Caki2 (cell line): Measurements from ENCODE around the gene KRT7. TPM values are rescaled to one million over a fixed set of nuclear protein-coding genes. Genes with fewer than 3 reads are reported as not detected.

Experiments
- DNase-seq: peaks from one replicate; pipeline ENCODE4 v3.0.0-alpha.2; 2015; ENCODE audit warnings: low read depth
- in situ Hi-C: cut with HindIII; loops from 2 replicates; pipeline ENCODE4 v1.10.0; 2016; ENCODE audit warnings: low sequenced_read_pairs, low pct_unique_long_range_greater_than_20kb, mixed read lengths
- total RNA-seq: library from RNA; depleted of rRNA; stranded (reverse); fragments of >200 nt; shearing (Covaris generic); gene quantifications from 2 replicates; pipeline ENCODE4 v1.2.3, GENCODE V29; 2014; ENCODE audit warnings: low replicate concordance

Gene KRT7
- total RNA-seq, 1 experiment from 2014 or later: 122 TPM

- in situ Hi-C loops: no loop called here
Observed at GRCh38 chr12:52258335-52258901, 25.4 kb downstream of the KRT7 start.

DNA sequence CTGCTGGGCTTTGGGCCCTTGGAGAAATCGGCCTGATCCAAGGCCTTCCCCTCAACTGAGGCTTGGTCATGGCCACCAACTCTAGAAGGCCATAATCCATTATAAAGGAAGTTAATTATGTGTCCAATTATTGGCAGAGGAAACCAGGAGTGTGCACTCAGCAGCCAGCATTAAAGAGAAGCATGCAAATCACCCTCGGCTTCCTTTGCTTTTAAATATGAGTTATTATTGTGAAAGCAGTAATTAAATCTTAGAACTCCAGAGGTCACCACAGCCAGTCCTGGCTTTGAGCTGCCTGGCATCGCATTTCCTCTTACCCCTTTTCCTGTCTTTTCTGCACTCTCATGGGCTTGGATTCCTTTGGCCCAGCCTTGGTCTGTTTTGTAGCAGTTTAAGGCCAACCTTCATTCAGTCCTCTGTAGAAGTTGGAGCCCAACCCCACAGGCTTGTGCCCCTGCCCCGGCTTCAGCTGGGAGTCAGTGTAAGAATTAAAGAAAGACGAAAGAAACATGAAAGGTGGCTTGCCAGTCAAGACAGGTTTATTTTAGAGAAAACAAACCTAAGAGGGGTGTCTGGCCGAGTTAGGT is 26.7 kb downstream of the KRT7 start:
- no peak for DNase-seq
- in situ Hi-C loops: no loop called here

More at GRCh38 chr12:52258335-52258901, 25.4 kb downstream of the KRT7 start:
- no peak for DNase-seq

DNA sequence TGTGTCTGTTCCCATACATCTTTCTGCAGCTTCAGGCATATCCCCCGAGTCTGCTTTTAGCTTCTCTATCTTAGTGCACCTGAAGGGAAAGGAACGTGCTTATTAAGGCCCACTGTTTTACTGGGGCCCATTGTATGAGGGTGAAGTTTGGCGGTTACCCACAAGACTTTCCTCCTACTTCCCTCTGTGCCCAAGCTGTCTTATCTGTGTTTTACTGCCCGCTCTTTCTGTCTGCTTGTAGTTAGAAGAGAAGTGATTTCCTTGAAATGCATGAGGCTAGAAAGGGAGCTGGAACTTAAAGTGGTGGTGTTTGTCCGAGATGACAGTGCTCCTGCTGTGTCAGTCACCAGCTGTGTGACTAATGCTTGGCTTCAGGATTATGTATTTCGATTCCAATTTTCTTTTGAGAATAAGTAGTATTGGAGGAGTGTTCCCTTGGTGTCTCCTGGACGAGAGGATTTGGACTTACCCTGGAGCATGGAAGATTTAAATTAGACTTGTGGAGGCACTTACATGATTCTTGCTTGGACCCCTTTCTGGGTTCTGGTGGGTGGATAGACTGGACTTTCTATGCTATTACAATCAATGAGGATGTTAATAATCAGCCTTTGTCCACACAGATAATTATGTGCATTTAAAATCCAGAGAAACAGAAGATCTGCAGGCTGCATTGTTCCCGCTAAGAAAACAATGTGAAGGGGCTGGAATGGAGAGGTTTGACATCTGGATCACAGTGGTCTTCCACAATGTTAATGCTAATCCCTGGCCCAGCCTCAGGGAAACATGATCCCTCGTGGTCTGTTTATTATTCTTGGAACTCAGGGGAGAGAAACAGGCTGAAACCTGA is 27.5 kb downstream of the KRT7 start:
- DNase-seq: no peak
- in situ Hi-C loops: no loop called here

- in situ Hi-C loops: no loop called here
- no peak for DNase-seq
Observed at GRCh38 chr12:52261208-52261484, 28.1 kb downstream of the KRT7 start.

- DNase-seq: no peak
- in situ Hi-C loops: no loop called here
Observed at GRCh38 chr12:52262286-52262685, 29.2 kb downstream of the KRT7 start.

- in situ Hi-C loops: no loop called here
Observed at GRCh38 chr12:52263761-52264434, 30.9 kb downstream of the KRT7 start.

DNA sequence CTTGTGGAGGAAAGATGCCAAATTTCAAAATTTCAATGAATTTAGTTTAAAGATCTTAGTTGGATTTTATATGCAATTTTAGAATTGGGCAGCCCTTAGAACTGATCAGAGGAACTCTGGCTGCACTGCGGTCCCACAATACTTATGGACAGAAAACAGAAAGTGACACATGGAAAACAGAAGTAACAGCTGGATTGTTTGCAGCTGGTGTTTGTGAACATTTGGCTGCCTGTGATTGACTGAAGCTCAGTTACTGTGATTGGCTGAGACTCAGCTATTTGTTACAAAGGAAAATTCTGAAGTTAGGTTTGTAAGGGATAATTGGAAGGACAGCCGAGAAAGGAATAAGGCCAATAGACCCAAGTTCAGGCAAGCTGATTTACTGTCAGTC is 31.4 kb downstream of the KRT7 start:
- in situ Hi-C loops: no loop called here
- DNase-seq: no peak

More at GRCh38 chr12:52263761-52264434, 30.9 kb downstream of the KRT7 start:
- DNase-seq: no peak

- in situ Hi-C loops: no loop called here
- no peak for DNase-seq
Observed at GRCh38 chr12:52266514-52266913, 33.5 kb downstream of the KRT7 start.

- no peak for DNase-seq
- in situ Hi-C loops: no loop called here
Observed at GRCh38 chr12:52267266-52267665, 34.2 kb downstream of the KRT7 start.

GRCh38 chr12:52267699-52268098 is 34.7 kb downstream of the KRT7 start:
- no peak for DNase-seq
- in situ Hi-C loops: no loop called here

GRCh38 chr12:52268212-52268611 is 35.2 kb downstream of the KRT7 start:
- DNase-seq: no peak
- in situ Hi-C loops: no loop called here

DNA sequence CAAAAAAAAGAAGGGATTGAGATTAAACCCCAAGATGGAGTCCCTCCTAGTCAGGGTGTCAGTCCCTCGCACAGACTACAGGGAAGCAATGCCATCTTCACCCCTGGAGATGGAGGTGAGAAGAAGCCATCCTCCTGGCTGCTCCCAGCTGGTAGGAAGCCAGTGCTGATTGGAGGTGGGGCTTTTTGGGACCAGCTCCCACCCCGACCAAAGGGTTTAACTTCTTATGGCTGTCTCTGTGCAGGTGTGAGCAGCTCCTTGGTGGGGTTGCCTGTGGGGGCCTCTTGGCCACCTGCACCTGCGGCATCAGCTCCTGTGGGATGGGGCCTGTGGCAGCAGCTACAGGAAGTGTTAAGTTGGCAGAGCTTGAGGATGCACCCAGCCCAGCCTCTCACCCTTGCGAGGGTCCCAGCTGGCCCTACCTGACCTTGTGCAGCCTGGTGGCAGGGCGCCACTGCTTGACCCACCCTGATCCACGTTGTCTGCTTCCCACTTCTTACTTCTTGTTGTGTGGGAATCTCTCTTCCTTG is 37.6 kb downstream of the KRT7 start:
- in situ Hi-C loops: no loop called here

GRCh38 chr12:52271158-52271557 is 38.1 kb downstream of the KRT7 start:
- no peak for DNase-seq
- in situ Hi-C loops: no loop called here

More for the DNA sequence above, 37.6 kb downstream of the KRT7 start:
- no peak for DNase-seq

DNA sequence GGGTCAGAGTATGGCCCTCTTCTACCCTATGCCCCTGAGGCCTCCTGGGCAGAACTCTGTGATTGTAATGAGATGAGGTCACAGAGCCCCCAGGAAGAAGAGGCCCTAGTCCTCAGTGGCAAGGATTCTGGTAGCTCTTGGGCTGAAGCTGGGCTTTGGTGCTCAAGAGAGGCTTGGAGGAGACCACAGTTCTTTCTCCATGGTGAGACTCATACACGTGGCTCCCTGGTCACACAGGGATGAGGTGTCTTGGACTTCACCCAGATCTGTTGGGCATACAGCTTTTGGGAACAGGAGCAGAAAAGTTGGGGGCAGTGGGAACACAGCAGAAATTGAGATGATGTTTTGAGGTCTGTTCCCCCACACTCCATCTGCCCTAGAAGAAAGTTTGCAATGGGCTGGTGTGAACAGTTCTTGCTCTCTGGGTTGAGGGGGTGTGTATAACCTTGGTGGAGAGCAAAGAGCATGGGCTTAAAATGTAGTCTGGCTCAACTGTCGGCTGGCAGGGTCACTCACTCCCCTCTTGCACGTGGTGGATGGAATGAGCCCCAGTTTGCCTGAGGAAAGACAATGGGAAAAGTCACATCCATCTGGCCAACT is 41.6 kb downstream of the KRT7 start, which contains the start of gene KRT86:
KRT86 (plus strand) TSS at position 125 of the 600 bp plus-strand sequence. CDS start 27,272 bp downstream, outside the sequence.
- DNase-seq: no peak
- in situ Hi-C loops: no loop called here

GRCh38 chr12:52275686-52276085 is 42.6 kb downstream of the KRT7 start:
- no peak for DNase-seq
- in situ Hi-C loops: no loop called here

DNA sequence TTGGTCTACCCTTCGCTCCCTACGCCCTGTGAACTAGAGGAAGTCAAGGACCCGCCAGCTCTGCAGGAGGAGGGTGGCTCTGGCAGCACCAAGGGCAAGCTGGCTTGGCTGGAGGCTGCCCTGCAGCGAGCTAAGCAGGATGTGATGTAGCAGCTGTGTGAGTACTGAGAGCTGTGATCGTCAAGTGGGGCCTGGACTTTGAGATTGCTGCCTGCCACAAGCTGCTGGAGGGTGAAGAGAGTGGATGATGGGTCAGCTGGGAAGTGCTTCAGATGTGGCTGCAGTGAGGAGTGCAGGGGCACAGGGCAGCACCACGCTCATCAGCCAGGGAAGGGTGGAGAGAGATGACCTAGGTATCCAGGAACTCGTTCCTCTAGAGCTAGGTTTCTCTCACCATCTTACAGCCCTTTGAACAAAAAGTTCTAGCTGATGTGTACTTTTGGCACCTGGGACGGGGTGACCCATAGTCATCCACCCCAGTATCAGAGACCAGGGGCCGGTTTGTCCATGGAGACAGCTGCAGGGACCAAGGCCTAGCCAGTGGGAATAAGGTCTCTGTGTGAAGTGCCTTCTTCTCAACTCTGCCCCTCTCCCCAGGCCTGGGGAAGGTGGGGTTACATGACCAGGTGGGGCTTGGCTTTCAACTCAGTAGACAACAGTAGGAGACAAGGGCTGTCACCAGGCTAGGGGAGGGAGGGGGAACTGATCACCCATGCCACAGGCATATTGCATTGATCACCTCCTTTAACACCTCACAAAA is 44.6 kb downstream of the KRT7 start:
- no peak for DNase-seq
- in situ Hi-C loops: no loop called here

GRCh38 chr12:52278575-52279421 is 45.8 kb downstream of the KRT7 start:
- in situ Hi-C loops: no loop called here
- DNase-seq: peak; percentile 83
